Epithelial cell of proximal tubule (primary cell): ENCODE measurements around the gene C8G. TPM values are rescaled to one million over a fixed set of nuclear protein-coding genes. Genes with fewer than 3 reads are reported as not detected.

Experiments
- DNase-seq: peaks from one replicate; pipeline ENCODE4 v3.0.0-alpha.2; 2011; ENCODE audit warnings: low read depth
- H3K4me3 ChIP-seq: 2 replicates; pipeline ENCODE4 v1.5.1; 2011; ENCODE audit warnings: low read depth, mild to moderate bottlenecking, low read length
- total RNA-seq: library from RNA; depleted of rRNA; stranded (reverse); fragments of >200 nt; gene quantifications from 2 replicates; pipeline ENCODE4 v1.2.3, GENCODE V29; 2015
- TF ChIP-seq, protein P1 (sequence below): conservative IDR thresholded peaks from 2 replicates; pipeline ENCODE4 v1.5.1; 2012; ENCODE audit warnings: low read depth, mild to moderate bottlenecking, low read length

C8G gene
- total RNA-seq, 1 donor from 2014 or later: not detected

DNA sequence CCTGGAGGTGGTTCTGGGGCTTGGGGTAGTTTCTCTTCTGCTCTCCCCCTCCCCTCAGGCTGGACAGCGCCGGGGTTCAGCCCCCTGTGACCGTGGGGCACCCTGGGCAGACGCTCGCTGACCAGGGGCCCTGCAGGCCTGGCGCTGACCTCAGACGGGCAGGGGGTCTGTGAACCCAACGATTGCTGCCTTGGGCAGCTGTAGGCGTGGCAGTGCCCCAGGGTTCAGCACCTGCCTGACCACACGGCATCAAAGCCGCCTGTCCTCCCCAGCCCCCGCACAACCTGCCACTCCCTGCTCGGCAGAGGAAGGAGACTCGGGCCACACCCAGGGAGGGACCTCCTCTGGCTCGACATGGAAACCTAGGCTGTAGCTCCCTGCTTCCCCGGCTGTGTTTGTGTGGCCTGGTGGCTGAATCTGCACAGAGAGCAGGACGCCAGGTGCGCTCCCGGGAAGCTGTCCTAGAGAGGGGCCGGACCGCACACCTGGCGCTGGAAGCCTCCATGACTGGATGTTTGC lies 19.2 kb downstream of the C8G start:
- no peak for DNase-seq
- no peak overlapping the region for H3K4me3 ChIP-seq
- TF ChIP-seq, protein P1, sequence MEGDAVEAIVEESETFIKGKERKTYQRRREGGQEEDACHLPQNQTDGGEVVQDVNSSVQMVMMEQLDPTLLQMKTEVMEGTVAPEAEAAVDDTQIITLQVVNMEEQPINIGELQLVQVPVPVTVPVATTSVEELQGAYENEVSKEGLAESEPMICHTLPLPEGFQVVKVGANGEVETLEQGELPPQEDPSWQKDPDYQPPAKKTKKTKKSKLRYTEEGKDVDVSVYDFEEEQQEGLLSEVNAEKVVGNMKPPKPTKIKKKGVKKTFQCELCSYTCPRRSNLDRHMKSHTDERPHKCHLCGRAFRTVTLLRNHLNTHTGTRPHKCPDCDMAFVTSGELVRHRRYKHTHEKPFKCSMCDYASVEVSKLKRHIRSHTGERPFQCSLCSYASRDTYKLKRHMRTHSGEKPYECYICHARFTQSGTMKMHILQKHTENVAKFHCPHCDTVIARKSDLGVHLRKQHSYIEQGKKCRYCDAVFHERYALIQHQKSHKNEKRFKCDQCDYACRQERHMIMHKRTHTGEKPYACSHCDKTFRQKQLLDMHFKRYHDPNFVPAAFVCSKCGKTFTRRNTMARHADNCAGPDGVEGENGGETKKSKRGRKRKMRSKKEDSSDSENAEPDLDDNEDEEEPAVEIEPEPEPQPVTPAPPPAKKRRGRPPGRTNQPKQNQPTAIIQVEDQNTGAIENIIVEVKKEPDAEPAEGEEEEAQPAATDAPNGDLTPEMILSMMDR: no peak

DNA sequence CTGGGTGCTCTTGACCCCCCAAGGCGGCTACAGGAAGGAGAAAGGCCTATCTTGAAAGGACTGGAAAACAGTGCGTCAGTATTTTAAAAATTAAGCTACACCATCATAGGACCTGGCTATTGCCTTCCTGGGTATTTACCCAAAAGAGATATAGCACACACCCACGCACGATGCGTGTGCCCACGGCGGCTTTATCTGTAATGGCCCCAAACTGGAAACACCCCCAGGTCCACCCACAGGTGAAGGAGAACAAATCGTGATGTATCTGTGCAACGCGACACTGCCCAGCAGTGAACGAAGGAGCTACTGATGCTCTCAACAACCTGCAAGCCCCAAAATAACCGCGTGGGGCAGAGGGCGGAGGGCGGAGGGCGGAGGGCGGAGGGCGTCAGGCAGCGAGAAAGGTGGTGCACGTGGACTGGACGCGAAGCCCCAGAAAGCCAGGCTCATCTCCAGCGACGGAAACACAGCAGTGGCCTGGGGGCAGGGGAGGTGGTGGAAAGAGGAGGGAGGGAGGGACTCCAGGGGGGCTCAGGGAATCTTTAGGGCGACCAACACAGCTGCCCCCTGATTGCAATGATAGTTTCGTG lies 19.9 kb downstream of the C8G start:
- no peak overlapping the region for H3K4me3 ChIP-seq
- TF ChIP-seq, protein P1: no peak
- DNase-seq: no peak

DNA sequence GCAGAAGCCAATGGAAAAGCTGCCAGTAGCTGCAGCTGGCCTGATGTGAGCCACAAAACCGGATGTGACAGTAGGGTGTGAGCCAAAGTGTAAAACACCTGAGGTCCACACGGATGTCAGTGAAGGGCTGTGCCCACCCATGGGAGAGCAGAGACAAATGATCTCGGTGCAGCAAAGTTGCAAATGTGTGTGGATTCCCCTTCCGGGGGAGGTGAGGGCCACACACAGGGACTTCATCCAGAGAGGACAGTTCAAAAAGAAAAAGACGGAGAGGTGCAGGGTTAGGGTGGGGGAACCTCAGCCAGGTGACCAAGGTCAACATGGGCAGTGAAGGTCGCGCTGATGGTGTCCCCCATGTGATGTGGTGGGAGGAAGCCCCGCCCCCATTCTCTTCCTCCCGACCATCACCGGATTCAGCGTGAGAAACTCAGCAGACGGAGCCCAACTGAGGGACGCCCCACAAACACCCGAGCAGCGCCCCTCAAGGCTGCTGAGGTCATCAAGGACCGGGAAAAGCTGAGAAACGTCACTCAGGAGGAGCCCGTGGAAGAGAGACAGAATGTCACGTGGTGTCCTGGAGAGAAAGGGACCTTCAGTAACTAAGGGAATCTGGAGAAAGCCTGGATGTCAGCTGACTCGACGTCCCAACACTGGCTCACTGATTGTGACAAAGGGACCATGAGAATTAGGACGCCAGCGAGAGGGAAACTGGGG lies 20.9 kb downstream of the C8G start:
- TF ChIP-seq, protein P1: no peak
- H3K4me3 ChIP-seq: no peak overlapping the region
- DNase-seq: no peak

DNA sequence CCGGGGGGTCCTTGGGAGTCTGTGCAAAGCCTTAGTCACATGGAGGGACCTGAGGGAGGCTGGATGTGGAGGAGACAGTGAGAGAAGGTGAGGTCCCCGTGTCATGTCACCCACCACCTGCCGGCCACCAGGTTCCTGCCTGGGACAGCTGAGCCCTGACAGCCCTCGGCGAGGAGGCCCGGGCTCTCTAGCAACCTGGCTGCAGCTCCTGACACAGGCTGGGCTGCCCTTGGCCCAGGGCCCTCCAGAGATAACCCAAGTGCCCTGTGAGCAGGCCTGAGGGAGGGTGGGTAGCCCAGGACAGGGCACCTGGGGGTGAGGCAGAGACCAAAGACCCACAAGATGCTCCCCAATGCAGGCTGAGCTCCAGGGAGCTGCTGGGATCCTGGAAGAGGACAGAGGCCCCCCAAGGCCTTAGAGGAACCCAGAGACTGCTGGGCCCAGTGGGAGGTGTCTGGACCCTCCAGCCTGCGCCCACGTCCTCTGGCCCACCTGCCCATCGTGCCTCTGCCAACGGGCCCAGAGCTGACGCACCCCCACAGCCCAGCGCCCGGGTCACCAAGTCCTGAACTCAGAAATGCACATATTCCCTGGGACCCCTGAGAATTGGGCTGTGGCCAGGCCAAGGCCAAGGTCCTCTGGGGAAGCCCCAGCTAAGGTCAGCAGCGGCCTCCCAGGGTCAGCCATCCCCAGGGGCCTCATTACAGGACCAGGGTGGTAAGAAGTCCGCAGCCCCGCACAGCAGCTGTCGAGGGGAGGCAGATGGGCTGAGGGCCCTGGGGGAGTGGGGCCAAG lies 23.5 kb downstream of the C8G start:
- no peak overlapping the region for H3K4me3 ChIP-seq
- DNase-seq: no peak
- TF ChIP-seq, protein P1: no peak

DNA sequence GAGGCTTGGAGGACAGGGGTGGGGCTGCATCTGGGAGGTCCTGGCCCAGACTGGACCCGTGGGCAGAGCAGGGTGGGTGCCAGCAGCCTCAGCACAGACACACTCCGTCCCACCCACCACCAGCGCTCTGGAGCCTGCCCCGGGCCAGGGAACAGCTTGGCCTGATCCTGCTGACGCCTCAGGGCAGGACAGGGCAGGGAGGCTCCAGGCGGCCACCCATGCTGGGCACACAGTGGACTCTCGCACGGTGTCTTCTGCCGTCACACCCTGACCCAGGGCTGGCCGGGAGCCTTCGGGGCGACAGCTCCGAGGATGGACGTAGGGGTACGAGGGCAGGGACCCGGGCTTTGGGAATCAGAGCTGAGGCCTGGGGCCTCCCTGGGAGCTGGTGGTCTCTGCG lies 24.1 kb downstream of the C8G start:
- no peak for DNase-seq
- TF ChIP-seq, protein P1: no peak
- H3K4me3 ChIP-seq: no peak overlapping the region

DNA sequence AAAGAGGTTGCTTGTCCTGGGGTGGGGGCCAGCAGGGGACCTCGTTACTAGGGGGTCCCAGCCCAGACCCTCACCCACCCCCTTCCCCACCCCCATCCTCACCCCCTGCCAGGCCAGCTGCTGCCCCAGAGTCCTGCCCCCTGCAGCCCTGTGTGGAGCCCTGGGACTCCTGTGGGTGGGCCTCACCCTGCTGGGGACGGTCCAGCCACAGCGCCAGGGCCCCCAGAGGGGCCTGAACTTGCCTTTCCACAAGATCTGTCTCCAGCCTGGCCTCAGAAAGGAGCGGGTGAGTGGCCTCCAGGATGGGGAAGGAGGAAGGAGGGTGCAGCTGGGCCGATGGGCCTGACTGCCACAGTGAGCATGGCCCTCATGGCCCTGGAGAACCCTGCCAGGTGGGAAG lies 24.7 kb downstream of the C8G start:
- H3K4me3 ChIP-seq: no peak overlapping the region
- DNase-seq: no peak
- TF ChIP-seq, protein P1: no peak
